ENCODE data around the gene FBXW5.

The FBXW5 gene

DNA sequence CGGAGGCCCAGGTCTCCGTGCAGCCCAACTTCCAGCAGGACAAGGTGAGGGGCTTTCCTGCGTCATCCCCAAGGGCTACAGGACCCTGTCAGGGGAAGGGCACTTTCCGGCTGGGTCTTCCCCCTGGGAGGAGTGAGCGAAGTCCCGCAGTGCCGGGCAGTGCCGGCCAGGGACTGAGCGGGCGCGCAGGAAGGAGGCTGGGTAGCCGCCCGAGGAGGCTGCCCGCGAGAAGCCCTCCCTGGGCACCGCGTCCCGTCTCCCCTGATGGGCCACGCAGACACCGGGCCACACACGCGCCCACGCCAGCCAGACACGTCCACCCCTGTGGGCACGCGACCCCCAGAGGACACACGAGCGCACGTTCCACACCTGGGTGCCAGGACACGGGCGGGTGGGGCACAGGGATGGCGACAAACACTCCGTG lies 33.1 kb upstream of the FBXW5 start:
- DNase-seq (ENCODE audit: low read depth), result no peak

DNA sequence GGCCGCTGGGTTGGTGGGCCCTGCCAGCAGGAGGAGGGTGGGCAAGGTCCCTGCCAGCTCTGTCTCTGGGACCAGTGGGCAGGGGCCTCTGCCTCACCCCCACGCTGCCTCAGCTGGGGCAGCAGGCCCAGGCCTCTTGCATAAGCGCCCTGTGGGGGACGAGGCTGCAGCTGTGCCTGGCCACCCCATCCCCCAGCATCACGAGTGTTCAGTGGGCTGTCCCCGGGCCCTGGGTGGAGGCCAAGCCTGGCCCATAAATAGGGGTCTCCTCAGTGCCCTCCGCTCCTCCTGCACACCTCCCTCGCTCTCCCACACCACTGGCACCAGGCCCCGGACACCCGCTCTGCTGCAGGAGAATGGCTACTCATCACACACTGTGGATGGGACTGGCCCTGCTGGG lies 32.7 kb upstream of the FBXW5 start, which contains the start of gene PTGDS:
Gene PTGDS (plus strand): TSS at position 282 of the 400 bp plus-strand sequence. CDS start 75 bp downstream, at position 357.
- peak; percentile 32 for DNase-seq (ENCODE audit: low read depth)

DNA sequence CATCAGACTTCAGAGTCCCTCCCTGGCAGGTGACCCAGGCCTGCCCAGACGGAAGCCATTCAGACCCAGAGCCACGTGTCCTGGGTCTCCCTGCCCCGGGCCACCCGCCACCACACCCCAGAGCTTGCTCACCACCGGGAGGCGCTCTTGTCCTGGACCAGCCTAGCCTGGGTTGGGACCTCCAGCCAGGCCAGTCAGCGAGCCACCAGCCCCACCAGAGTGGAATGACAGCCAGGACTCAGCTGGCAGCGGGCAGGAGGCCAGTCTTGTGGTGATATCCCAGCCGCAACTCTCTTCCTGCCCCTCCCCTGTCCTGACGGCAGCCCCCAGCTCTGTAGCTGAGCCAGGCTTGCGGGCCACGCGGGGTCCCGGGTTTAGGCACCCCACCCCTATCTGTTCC lies 31.1 kb upstream of the FBXW5 start:
- DNase-seq (ENCODE audit: low read depth), result no peak

DNA sequence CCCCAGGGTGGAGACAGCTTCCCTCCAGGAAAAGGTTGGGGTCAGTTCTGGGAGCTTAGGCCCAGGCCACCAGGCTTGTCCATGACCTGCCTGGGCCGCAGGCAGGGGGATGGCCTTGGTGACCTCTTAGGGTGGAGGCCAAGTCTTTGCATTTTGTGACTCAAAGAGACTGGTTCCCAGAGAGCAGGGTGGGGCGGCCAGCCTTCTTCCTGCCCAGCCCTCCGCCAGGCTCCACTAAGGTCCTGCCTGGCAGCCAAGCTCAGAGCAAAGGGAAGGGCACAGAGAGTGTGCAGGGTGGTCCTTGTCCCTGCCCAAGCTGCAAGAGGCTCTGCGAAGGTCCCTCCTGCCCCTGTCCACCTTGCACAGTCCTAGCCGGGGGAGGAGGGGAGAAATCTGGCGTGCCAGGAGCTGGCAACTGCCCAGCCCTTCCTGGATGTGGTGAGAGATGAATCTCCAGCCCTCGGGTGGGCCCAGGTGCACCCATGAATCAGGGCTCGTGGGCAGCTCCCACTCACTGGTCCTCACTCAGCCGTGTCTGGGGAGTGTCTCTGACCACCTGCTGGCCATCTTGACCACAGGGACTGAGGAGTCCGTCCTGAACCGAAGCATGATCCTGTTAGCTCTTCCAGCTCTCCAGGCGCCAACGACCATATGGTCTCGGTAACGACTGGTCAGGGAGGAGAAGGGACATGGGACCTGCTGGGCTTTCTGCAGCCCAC lies 30.4 kb upstream of the FBXW5 start:
- DNase-seq (ENCODE audit: low read depth), result no peak

DNA sequence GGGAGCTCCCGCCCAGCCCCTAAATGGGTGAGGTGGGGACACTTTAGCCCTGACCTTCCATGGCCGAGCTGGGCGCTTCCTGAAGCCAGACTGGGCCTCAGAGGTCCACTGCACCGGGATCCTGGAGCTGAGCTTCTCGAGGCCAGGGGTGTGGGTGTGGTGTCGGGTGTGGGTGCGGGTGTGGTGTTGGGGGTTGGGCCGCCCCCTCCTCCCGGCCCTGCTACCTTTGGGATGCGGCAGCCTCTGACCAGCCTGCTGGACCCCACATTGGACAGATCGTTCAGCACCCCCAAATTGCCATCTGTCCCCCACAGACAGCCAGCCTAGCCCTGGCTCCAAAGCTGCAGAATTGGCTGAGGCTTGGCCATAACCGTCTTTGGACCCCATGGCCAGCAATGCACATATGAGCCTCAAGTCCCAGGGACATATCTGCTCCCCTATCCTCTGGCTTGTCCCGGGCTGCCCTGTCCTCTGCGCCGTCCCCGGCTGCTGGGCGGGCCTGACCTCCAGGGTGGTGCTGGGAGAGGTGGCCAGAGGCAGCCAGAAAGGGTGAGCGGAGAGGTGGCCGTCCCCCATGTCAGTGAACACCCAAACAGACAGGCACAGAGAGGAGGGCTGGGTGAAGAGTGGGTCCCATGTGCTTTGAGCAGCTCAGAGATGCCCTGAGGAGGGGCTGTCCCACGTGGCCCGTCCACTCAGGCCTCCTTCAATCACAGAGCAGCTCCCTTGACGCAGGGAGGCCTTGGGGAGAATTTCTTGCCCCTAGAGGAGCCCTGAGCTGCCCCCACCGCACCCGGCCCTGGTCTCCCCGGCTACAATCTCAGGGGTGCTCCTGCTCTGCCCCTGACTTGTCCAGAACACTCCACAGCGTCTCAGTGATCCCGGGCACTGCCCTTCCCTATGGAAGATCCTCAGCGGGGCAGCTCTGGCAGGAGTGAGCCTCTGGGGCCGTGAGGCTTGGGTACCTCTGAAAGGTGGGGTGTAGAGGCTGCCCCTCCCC lies 29.4 kb upstream of the FBXW5 start:
- no peak for DNase-seq (ENCODE audit: low read depth)

GRCh38 chr9:136972743-136973142 lies 28.2 kb upstream of the FBXW5 start:
- no peak for DNase-seq (ENCODE audit: low read depth)

DNA sequence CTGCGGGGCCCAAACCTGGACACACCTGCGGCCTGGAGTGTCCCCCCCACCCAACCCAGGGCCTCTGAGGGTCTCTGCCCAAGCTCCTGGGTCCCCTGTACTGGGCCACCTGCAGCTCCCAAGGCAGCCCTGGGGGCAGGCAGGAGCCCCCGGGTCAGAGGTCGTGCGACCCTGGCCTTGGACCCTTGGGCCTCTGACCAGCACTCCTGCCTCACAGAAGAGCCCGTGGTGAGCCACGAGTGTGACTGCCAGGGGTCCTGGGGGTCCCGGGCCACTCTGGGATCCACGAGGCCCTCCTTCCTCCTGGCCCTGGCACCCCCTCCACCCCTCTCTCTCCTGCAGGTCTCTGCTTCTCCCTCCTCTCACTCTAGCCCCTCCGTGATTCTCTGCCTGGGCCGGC lies 27.8 kb upstream of the FBXW5 start:
- DNase-seq (ENCODE audit: low read depth), result no peak

- no peak for DNase-seq (ENCODE audit: low read depth)
These were observed 27.2 kb upstream of the FBXW5 start for GRCh38 chr9:136971746-136972145.

DNA sequence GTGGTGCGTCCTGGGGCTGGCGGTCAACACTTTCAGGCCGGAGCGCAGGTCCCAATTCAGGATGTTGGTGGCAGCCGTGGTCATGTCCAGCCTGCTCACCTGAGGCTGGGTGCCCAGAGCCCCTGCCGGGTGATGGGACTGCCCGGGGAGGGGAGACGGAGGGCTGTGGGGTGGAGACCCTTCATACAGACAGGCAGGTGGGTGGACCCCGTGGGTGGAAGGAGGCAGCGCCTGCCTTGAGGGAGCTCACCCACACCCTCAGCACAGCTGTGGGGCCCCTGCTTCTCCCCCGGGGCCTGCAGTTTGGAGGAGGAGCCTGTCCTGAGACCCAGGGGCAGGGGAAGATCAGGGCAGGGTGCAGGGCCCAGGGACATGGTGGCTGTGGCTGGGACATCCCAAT lies 25.8 kb upstream of the FBXW5 start:
- no peak for DNase-seq (ENCODE audit: low read depth)

DNA sequence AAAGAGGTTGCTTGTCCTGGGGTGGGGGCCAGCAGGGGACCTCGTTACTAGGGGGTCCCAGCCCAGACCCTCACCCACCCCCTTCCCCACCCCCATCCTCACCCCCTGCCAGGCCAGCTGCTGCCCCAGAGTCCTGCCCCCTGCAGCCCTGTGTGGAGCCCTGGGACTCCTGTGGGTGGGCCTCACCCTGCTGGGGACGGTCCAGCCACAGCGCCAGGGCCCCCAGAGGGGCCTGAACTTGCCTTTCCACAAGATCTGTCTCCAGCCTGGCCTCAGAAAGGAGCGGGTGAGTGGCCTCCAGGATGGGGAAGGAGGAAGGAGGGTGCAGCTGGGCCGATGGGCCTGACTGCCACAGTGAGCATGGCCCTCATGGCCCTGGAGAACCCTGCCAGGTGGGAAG lies 25.2 kb upstream of the FBXW5 start:
- no peak for DNase-seq (ENCODE audit: low read depth)

DNA sequence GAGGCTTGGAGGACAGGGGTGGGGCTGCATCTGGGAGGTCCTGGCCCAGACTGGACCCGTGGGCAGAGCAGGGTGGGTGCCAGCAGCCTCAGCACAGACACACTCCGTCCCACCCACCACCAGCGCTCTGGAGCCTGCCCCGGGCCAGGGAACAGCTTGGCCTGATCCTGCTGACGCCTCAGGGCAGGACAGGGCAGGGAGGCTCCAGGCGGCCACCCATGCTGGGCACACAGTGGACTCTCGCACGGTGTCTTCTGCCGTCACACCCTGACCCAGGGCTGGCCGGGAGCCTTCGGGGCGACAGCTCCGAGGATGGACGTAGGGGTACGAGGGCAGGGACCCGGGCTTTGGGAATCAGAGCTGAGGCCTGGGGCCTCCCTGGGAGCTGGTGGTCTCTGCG lies 24.6 kb upstream of the FBXW5 start:
- DNase-seq (ENCODE audit: low read depth), result no peak

DNA sequence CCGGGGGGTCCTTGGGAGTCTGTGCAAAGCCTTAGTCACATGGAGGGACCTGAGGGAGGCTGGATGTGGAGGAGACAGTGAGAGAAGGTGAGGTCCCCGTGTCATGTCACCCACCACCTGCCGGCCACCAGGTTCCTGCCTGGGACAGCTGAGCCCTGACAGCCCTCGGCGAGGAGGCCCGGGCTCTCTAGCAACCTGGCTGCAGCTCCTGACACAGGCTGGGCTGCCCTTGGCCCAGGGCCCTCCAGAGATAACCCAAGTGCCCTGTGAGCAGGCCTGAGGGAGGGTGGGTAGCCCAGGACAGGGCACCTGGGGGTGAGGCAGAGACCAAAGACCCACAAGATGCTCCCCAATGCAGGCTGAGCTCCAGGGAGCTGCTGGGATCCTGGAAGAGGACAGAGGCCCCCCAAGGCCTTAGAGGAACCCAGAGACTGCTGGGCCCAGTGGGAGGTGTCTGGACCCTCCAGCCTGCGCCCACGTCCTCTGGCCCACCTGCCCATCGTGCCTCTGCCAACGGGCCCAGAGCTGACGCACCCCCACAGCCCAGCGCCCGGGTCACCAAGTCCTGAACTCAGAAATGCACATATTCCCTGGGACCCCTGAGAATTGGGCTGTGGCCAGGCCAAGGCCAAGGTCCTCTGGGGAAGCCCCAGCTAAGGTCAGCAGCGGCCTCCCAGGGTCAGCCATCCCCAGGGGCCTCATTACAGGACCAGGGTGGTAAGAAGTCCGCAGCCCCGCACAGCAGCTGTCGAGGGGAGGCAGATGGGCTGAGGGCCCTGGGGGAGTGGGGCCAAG lies 24.0 kb upstream of the FBXW5 start:
- no peak for DNase-seq (ENCODE audit: low read depth)

DNA sequence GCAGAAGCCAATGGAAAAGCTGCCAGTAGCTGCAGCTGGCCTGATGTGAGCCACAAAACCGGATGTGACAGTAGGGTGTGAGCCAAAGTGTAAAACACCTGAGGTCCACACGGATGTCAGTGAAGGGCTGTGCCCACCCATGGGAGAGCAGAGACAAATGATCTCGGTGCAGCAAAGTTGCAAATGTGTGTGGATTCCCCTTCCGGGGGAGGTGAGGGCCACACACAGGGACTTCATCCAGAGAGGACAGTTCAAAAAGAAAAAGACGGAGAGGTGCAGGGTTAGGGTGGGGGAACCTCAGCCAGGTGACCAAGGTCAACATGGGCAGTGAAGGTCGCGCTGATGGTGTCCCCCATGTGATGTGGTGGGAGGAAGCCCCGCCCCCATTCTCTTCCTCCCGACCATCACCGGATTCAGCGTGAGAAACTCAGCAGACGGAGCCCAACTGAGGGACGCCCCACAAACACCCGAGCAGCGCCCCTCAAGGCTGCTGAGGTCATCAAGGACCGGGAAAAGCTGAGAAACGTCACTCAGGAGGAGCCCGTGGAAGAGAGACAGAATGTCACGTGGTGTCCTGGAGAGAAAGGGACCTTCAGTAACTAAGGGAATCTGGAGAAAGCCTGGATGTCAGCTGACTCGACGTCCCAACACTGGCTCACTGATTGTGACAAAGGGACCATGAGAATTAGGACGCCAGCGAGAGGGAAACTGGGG lies 21.4 kb upstream of the FBXW5 start:
- no peak for DNase-seq (ENCODE audit: low read depth)

DNA sequence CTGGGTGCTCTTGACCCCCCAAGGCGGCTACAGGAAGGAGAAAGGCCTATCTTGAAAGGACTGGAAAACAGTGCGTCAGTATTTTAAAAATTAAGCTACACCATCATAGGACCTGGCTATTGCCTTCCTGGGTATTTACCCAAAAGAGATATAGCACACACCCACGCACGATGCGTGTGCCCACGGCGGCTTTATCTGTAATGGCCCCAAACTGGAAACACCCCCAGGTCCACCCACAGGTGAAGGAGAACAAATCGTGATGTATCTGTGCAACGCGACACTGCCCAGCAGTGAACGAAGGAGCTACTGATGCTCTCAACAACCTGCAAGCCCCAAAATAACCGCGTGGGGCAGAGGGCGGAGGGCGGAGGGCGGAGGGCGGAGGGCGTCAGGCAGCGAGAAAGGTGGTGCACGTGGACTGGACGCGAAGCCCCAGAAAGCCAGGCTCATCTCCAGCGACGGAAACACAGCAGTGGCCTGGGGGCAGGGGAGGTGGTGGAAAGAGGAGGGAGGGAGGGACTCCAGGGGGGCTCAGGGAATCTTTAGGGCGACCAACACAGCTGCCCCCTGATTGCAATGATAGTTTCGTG lies 20.4 kb upstream of the FBXW5 start:
- no peak for DNase-seq (ENCODE audit: low read depth)

DNA sequence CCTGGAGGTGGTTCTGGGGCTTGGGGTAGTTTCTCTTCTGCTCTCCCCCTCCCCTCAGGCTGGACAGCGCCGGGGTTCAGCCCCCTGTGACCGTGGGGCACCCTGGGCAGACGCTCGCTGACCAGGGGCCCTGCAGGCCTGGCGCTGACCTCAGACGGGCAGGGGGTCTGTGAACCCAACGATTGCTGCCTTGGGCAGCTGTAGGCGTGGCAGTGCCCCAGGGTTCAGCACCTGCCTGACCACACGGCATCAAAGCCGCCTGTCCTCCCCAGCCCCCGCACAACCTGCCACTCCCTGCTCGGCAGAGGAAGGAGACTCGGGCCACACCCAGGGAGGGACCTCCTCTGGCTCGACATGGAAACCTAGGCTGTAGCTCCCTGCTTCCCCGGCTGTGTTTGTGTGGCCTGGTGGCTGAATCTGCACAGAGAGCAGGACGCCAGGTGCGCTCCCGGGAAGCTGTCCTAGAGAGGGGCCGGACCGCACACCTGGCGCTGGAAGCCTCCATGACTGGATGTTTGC lies 19.7 kb upstream of the FBXW5 start:
- DNase-seq (ENCODE audit: low read depth), result no peak

- DNase-seq (ENCODE audit: low read depth), result no peak
These were observed 19.2 kb upstream of the FBXW5 start for GRCh38 chr9:136963751-136964150.

DNA sequence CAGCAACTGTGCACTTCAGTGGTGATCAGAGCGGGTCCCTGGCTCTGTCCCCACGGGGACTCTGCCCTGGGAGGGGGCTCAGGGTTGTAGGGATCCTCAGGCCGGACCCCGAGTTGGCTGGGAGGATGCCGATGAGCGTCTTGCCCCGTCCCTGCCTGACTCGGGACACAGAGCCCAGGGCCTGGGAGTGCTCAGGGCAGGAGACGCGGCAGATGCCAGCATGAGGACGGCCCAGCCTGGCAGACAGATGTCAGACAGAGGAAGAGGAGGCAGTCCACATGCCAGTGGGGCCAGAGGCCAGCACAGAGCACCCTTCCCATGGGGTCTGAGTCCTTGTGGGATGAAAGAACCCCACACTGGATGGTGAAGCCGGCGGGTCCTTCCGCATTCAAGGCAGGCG lies 18.8 kb upstream of the FBXW5 start:
- no peak for DNase-seq (ENCODE audit: low read depth)

GRCh38 chr9:136962701-136963248 lies 18.2 kb upstream of the FBXW5 start:
- no peak for DNase-seq (ENCODE audit: low read depth)

DNA sequence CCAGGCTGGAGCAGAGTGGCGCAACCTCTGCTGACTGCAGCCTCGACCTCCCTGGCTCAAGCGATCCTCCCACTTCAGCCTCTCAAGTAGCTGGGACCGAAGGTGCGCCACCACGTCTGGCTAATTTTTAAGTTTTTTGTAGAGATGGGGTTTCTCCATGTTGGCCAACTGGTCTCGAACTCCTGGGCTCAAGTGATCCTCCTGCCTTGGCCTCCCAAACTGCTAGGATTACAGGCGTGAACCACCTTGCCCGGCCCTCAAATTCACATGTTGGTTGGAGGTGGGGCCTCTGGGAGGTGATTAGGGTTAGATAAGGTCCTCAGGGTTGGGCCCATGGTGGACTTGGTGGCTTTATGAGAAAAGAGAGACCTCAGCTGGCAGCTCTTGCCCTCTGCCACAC lies 17.6 kb upstream of the FBXW5 start:
- DNase-seq (ENCODE audit: low read depth), result no peak

GRCh38 chr9:136961279-136962065 lies 16.9 kb upstream of the FBXW5 start:
- no peak for DNase-seq (ENCODE audit: low read depth)
